GM12878 (cell line): ENCODE data around the gene TMEM163.

Source experiments
- ATF7 ChIP-seq: fragments of 450-650 bp; IDR thresholded peaks from 2 replicates; pipeline ENCODE4 v1.6.1; 2016; ENCODE audit warnings: low read depth, mild to moderate bottlenecking
- BACH1 ChIP-seq: fragments of 450-650 bp; IDR thresholded peaks from 2 replicates; pipeline ENCODE4 v1.6.1; 2017; ENCODE audit warnings: mild to moderate bottlenecking, borderline replicate concordance
- CHD2 ChIP-seq: IDR thresholded peaks from 2 replicates; pipeline ENCODE4 v1.6.1; 2011; ENCODE audit warnings: low read depth, low read length, improper control_type of control experiment, borderline replicate concordance
- EGR1 ChIP-seq, 2 experiments: IDR thresholded peaks; 1 replicate in 1 of 2; 2 replicates in 1 of 2; pipeline ENCODE4 v1.6.1; 2011 to 2012; ENCODE audit warnings: low read depth in 2 of 2, low read length in 2 of 2, borderline replicate concordance in 1 of 2, mild to moderate bottlenecking in 1 of 2, moderate library complexity in 1 of 2
- EP300 ChIP-seq, 2 experiments: fragments of 150-350 bp in 1 of 2; IDR thresholded peaks; 2 replicates each; pipeline ENCODE4 v1.6.1; 2011 to 2012; ENCODE audit warnings: low read depth in 2 of 2, low read length in 2 of 2, borderline replicate concordance in 1 of 2, improper control_type of control experiment in 1 of 2, inconsistent platforms in 1 of 2; ENCODE audit not compliant: control insufficient read depth in 1 of 2
- POLR2A ChIP-seq: IDR thresholded peaks from 2 replicates; pipeline ENCODE4 v1.6.1; 2011; ENCODE audit warnings: low read depth, mild to moderate bottlenecking, low read length
- POLR2AphosphoS5 ChIP-seq: IDR thresholded peaks from 2 replicates; pipeline ENCODE4 v1.6.1; 2011; ENCODE audit warnings: mild to moderate bottlenecking, low read length, inconsistent platforms
- SP1 ChIP-seq: IDR thresholded peaks from one replicate; pipeline ENCODE4 v1.6.1; 2011; ENCODE audit warnings: low read depth, low read length
- SPI1 ChIP-seq: IDR thresholded peaks from 2 replicates; pipeline ENCODE4 v1.6.1; 2011; ENCODE audit warnings: low read depth, mild to moderate bottlenecking, low read length, moderate library complexity, borderline replicate concordance; ENCODE audit not compliant: insufficient read depth
- YY1 ChIP-seq: IDR thresholded peaks from 2 replicates; pipeline ENCODE4 v1.6.1; 2011; ENCODE audit warnings: low read depth, mild to moderate bottlenecking, low read length
- TF ChIP-seq, protein P1 (sequence below): IDR thresholded peaks from 2 replicates; pipeline ENCODE4 v1.6.1; 2012; ENCODE audit warnings: mild to moderate bottlenecking, low read depth, low read length
- TF ChIP-seq, protein P2 (sequence below), 3 experiments: IDR thresholded peaks in 2 of 3; conservative IDR thresholded peaks in 1 of 3; 2 replicates each; pipeline ENCODE4 v1.5.1; 2011; ENCODE audit warnings: low read depth in 3 of 3, low read length in 3 of 3, mild to moderate bottlenecking in 3 of 3, control low read depth in 2 of 3, moderate library complexity in 2 of 3, inconsistent platforms in 1 of 3, mixed read lengths in 1 of 3; ENCODE audit not compliant: control insufficient read depth in 2 of 3, insufficient read depth in 1 of 3; ENCODE audit errors: extremely low read depth in 1 of 3
- TF ChIP-seq, protein P3 (sequence below): fragments of 450-650 bp; IDR thresholded peaks from 2 replicates; pipeline ENCODE4 v1.6.1; 2016; ENCODE audit warnings: mild to moderate bottlenecking
- TF ChIP-seq, protein P4 (sequence below): fragments of 450-650 bp; formaldehyde crosslinking; IDR thresholded peaks from 2 replicates; pipeline ENCODE4 v1.4.0; 2020; ENCODE audit warnings: mild to moderate bottlenecking, moderate library complexity

DNA sequence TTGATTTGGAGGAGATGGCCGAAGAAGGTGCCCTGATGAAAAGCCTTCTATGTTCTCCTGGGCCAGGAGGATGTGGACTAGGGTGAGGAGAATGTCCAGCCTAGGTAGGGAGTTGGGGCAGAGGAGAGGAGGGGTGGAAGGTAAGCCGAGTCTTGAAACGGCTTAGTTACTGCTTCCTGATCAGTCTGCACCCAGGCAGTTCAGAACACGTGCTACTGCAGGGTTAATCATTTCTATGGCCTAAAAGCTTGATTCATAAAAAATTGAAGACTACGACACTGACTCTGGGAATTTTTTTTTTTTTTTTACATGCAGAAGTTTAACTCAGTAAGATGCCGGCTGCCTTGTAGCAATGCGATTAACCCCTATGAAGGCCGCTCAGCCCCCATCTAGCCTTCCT, 125.3 kb downstream of the TMEM163 start:
- TF ChIP-seq POLR2A, result no peak
- TF ChIP-seq, protein P1, sequence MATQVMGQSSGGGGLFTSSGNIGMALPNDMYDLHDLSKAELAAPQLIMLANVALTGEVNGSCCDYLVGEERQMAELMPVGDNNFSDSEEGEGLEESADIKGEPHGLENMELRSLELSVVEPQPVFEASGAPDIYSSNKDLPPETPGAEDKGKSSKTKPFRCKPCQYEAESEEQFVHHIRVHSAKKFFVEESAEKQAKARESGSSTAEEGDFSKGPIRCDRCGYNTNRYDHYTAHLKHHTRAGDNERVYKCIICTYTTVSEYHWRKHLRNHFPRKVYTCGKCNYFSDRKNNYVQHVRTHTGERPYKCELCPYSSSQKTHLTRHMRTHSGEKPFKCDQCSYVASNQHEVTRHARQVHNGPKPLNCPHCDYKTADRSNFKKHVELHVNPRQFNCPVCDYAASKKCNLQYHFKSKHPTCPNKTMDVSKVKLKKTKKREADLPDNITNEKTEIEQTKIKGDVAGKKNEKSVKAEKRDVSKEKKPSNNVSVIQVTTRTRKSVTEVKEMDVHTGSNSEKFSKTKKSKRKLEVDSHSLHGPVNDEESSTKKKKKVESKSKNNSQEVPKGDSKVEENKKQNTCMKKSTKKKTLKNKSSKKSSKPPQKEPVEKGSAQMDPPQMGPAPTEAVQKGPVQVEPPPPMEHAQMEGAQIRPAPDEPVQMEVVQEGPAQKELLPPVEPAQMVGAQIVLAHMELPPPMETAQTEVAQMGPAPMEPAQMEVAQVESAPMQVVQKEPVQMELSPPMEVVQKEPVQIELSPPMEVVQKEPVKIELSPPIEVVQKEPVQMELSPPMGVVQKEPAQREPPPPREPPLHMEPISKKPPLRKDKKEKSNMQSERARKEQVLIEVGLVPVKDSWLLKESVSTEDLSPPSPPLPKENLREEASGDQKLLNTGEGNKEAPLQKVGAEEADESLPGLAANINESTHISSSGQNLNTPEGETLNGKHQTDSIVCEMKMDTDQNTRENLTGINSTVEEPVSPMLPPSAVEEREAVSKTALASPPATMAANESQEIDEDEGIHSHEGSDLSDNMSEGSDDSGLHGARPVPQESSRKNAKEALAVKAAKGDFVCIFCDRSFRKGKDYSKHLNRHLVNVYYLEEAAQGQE, result no peak
- TF ChIP-seq, protein P2, sequence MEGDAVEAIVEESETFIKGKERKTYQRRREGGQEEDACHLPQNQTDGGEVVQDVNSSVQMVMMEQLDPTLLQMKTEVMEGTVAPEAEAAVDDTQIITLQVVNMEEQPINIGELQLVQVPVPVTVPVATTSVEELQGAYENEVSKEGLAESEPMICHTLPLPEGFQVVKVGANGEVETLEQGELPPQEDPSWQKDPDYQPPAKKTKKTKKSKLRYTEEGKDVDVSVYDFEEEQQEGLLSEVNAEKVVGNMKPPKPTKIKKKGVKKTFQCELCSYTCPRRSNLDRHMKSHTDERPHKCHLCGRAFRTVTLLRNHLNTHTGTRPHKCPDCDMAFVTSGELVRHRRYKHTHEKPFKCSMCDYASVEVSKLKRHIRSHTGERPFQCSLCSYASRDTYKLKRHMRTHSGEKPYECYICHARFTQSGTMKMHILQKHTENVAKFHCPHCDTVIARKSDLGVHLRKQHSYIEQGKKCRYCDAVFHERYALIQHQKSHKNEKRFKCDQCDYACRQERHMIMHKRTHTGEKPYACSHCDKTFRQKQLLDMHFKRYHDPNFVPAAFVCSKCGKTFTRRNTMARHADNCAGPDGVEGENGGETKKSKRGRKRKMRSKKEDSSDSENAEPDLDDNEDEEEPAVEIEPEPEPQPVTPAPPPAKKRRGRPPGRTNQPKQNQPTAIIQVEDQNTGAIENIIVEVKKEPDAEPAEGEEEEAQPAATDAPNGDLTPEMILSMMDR (IDR thresholded peaks at IDR 0.05 in 2 of 3, conservative IDR thresholded peaks at IDR 0.05 in 1 of 3; ENCODE audit: control insufficient read depth in 2 of 3, extremely low read depth in 1 of 3, insufficient read depth in 1 of 3, low read depth in 3 of 3, low read length in 3 of 3), result no peak
- TF ChIP-seq YY1, result no peak
- no peak for TF ChIP-seq EP300 (IDR thresholded peaks at IDR 0.05; ENCODE audit: borderline replicate concordance in 1 of 2, control insufficient read depth in 1 of 2, low read depth in 2 of 2, low read length in 2 of 2)
- no peak for TF ChIP-seq EGR1 (IDR thresholded peaks at IDR 0.05; ENCODE audit: borderline replicate concordance in 1 of 2, low read depth in 2 of 2, low read length in 2 of 2)
- TF ChIP-seq SP1, result no peak
- TF ChIP-seq ATF7, result no peak
- TF ChIP-seq BACH1, result no peak
- no peak for TF ChIP-seq SPI1
- TF ChIP-seq, protein P3, sequence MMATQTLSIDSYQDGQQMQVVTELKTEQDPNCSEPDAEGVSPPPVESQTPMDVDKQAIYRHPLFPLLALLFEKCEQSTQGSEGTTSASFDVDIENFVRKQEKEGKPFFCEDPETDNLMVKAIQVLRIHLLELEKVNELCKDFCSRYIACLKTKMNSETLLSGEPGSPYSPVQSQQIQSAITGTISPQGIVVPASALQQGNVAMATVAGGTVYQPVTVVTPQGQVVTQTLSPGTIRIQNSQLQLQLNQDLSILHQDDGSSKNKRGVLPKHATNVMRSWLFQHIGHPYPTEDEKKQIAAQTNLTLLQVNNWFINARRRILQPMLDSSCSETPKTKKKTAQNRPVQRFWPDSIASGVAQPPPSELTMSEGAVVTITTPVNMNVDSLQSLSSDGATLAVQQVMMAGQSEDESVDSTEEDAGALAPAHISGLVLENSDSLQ, result no peak
- TF ChIP-seq, protein P4, sequence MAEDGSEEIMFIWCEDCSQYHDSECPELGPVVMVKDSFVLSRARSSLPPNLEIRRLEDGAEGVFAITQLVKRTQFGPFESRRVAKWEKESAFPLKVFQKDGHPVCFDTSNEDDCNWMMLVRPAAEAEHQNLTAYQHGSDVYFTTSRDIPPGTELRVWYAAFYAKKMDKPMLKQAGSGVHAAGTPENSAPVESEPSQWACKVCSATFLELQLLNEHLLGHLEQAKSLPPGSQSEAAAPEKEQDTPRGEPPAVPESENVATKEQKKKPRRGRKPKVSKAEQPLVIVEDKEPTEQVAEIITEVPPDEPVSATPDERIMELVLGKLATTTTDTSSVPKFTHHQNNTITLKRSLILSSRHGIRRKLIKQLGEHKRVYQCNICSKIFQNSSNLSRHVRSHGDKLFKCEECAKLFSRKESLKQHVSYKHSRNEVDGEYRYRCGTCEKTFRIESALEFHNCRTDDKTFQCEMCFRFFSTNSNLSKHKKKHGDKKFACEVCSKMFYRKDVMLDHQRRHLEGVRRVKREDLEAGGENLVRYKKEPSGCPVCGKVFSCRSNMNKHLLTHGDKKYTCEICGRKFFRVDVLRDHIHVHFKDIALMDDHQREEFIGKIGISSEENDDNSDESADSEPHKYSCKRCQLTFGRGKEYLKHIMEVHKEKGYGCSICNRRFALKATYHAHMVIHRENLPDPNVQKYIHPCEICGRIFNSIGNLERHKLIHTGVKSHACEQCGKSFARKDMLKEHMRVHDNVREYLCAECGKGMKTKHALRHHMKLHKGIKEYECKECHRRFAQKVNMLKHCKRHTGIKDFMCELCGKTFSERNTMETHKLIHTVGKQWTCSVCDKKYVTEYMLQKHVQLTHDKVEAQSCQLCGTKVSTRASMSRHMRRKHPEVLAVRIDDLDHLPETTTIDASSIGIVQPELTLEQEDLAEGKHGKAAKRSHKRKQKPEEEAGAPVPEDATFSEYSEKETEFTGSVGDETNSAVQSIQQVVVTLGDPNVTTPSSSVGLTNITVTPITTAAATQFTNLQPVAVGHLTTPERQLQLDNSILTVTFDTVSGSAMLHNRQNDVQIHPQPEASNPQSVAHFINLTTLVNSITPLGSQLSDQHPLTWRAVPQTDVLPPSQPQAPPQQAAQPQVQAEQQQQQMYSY (CRISPR knock-in tag), result no peak
- no peak for TF ChIP-seq CHD2
- TF ChIP-seq POLR2AphosphoS5, result no peak
